HG03565 (cell line): ENCODE results near the gene CBR3.
"Not testable (repeated sequence)": the region's sequence is repeated elsewhere in the genome, so short reads cannot be mapped to it uniquely, and the experiment has no call there.

ENCODE experiments used
- ATAC-seq: cut with Tn5 transposase; IDR thresholded peaks from one replicate; pipeline ENCODE4 v1.9.1; 2021; ENCODE audit warnings: mild to moderate bottlenecking, moderate library complexity; ENCODE audit not compliant: unreplicated experiment

Gene CBR3

GRCh38 chr21:36117286-36117741 lies 17.6 kb upstream of the CBR3 start:
- ATAC-seq = no peak

GRCh38 chr21:36120304-36120888 lies 14.5 kb upstream of the CBR3 start:
- no peak for ATAC-seq

- no peak for ATAC-seq
Measured at GRCh38 chr21:36122977-36123376, 11.9 kb upstream of the CBR3 start.

- no peak for ATAC-seq
Measured at GRCh38 chr21:36124395-36124794, 10.5 kb upstream of the CBR3 start.

GRCh38 chr21:36125512-36126207 lies 9.2 kb upstream of the CBR3 start:
- ATAC-seq = no peak

GRCh38 chr21:36126208-36126565 lies 8.7 kb upstream of the CBR3 start:
- ATAC-seq = no peak

- no peak for ATAC-seq
Measured at GRCh38 chr21:36126621-36127110, 8.2 kb upstream of the CBR3 start.

GRCh38 chr21:36127250-36127904 lies 7.5 kb upstream of the CBR3 start:
- ATAC-seq = no peak

- no peak for ATAC-seq
Measured at GRCh38 chr21:36127977-36128376, 6.9 kb upstream of the CBR3 start.

GRCh38 chr21:36129219-36129618 lies 5.7 kb upstream of the CBR3 start:
- ATAC-seq = no peak

GRCh38 chr21:36130414-36130762 lies 4.5 kb upstream of the CBR3 start:
- not testable (repeated sequence) for ATAC-seq

- not testable (repeated sequence) for ATAC-seq
Measured at GRCh38 chr21:36130839-36131238, 4.0 kb upstream of the CBR3 start.

GRCh38 chr21:36132696-36133095 lies 2.2 kb upstream of the CBR3 start:
- no peak for ATAC-seq

GRCh38 chr21:36135391-36136102 lies 668 bp downstream of the CBR3 start:
- ATAC-seq = peak; percentile 30

GRCh38 chr21:36139791-36140190 lies 4.9 kb downstream of the CBR3 start:
- not testable (repeated sequence) for ATAC-seq

GRCh38 chr21:36141513-36141925 lies 6.6 kb downstream of the CBR3 start:
- ATAC-seq = peak; percentile 78

GRCh38 chr21:36144233-36144632 lies 9.4 kb downstream of the CBR3 start:
- ATAC-seq = not testable (repeated sequence)

- no peak for ATAC-seq
Measured at GRCh38 chr21:36145259-36145658, 10.4 kb downstream of the CBR3 start.

- no peak for ATAC-seq
Measured at GRCh38 chr21:36147911-36148310, 13.0 kb downstream of the CBR3 start.

GRCh38 chr21:36148886-36149285 lies 14.0 kb downstream of the CBR3 start:
- ATAC-seq = no peak
